ENCODE measurements around the gene MMP24.

DNA sequence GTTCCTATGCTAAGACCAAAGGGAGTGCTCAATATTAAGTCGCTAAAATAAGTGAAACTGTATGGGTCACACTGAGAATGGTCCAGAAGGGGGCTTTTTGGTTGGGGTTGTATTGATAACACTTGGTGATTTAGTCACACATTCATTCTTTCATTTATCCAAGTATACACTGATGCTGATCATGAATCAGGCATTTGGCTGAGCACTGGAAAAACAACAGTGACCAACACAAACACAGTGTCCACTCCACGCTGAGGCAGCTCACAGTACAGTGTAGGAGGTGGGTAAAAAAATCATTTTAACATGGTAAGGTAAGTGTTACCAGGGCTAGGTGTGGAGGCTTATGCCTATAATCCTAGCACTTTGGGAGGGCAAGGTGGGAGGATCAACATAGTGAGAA is 74.9 kb downstream of the MMP24 start:
- TF ChIP-seq EZH2 (IDR thresholded peaks at IDR 0.05) (no peak), POLR2AphosphoS5 (IDR thresholded peaks at IDR 0.05; ENCODE audit: borderline replicate concordance, low read depth, low read length) (no peak), FOXP2 (optimal IDR thresholded peaks at IDR 0.05; ENCODE audit: control extremely low read depth, extremely low read length, insufficient read depth) (no peak)
